Measurements from ENCODE around the gene RBM26. TPM values are rescaled to one million over a fixed set of nuclear protein-coding genes. Genes with fewer than 3 reads are reported as not detected.

The RBM26 gene
- total RNA-seq, 6 donors from 2014 or later, result 27.7 to 70.1 (median 32.9) TPM

DNA sequence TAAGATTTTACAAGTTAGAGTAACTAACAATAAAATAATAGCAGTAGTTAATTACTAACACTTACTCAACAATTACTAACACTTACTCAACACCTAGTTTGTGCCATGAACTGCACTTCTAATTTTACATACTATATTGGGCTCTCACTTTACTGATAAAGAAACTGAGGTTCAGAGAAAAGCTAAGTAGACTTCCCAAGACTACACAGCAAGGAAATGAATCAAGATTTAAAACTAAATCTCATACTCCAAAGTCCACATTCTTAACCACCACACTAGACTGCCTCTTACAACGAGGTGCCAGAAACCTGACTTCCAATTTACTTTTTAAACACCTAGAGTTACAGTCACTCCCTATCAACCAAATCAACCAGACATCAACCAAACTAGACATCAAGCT is 25.1 kb downstream of the RBM26 start:
- Histone ChIP-seq H3K4me3 (no peak overlapping the region), H3K27ac (no peak overlapping the region), H3K27me3 (no peaks in the 10 kb centered on the region), H3K36me3 (peaks cover 12 to 28% (median 21%) of the 10 kb centered on the region in 4 donors), H3K4me1 (peaks cover 6 to 14% (median 10%) of the 10 kb centered on the region in 4 donors), H3K9me3 (no peaks in the 10 kb centered on the region)
- WGBS, 2 donors, result 38 to 54% methylated on average over 1 of the region's 1 CpG
- ATAC-seq (ENCODE audit: low FRiP score in 2 of 2) (no peak), DNase-seq (no peak)
- TF ChIP-seq EP300 (IDR thresholded peaks at IDR 0.05) (no peak), POLR2A (IDR thresholded peaks at IDR 0.05) (no peak), POLR2AphosphoS5 (IDR thresholded peaks at IDR 0.05) (no peak)
- TF ChIP-seq, protein P1, sequence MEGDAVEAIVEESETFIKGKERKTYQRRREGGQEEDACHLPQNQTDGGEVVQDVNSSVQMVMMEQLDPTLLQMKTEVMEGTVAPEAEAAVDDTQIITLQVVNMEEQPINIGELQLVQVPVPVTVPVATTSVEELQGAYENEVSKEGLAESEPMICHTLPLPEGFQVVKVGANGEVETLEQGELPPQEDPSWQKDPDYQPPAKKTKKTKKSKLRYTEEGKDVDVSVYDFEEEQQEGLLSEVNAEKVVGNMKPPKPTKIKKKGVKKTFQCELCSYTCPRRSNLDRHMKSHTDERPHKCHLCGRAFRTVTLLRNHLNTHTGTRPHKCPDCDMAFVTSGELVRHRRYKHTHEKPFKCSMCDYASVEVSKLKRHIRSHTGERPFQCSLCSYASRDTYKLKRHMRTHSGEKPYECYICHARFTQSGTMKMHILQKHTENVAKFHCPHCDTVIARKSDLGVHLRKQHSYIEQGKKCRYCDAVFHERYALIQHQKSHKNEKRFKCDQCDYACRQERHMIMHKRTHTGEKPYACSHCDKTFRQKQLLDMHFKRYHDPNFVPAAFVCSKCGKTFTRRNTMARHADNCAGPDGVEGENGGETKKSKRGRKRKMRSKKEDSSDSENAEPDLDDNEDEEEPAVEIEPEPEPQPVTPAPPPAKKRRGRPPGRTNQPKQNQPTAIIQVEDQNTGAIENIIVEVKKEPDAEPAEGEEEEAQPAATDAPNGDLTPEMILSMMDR (IDR thresholded peaks at IDR 0.05), result no peak

DNA sequence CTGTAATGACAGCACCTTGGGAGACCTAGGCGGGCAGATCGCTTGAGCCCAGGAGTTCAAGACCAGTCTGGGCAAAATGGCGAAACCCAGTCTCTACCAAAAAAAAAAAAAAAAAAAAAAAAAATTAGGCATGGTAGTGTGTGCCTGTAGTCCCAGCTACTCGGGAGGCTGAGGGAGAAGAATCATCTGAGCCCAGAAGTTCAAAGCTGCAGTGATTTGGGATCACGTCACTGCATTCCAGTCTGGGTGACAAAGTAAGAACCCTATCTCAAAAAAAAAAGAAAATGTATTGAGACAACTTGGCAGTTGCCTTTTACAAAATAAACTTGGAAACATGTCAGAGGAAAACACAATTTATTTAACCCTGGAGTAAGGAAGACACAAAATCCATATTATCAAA is 26.8 kb downstream of the RBM26 start:
- TF ChIP-seq EP300 (IDR thresholded peaks at IDR 0.05) (no peak), POLR2AphosphoS5 (IDR thresholded peaks at IDR 0.05) (no peak), POLR2A (IDR thresholded peaks at IDR 0.05) (no peak)
- TF ChIP-seq, protein P1 (IDR thresholded peaks at IDR 0.05), result no peak
- H3K9me3 ChIP-seq, result no peaks in the 10 kb centered on the region
- peaks cover 16 to 36% (median 25%) of the 10 kb centered on the region in 4 donors for H3K36me3 ChIP-seq
- no peak for ATAC-seq (ENCODE audit: low FRiP score in 2 of 2)
- peaks cover 0 to 9% (median 3%) of the 10 kb centered on the region in 4 donors for H3K4me1 ChIP-seq
- no peaks in the 10 kb centered on the region for H3K27me3 ChIP-seq
- H3K4me3 ChIP-seq, result no peak overlapping the region
- no peak for DNase-seq
- WGBS, 2 donors, result 89 to 92% methylated on average over 5 of the region's 5 CpGs
- no peak overlapping the region for H3K27ac ChIP-seq

DNA sequence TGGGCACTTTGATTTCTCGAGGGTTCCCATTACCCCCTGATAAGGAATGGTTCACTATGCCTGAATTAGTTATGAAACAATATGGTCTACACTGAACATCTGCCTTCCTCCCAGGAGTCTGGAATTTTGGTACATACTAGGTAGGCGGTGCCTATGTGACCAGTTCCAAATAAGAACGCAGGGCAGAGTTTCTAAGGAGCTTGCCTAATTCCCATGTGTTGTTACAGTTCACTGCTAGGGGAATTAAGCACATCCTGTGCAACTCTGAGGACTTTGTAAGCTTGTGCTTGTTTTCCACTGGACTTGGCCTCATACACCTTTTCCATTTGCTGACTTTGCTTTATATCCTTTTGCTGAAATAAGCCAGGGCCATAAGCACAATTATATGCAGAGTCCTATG is 29.2 kb downstream of the RBM26 start:
- Histone ChIP-seq H3K4me3 (no peak overlapping the region), H3K27me3 (no peaks in the 10 kb centered on the region), H3K4me1 (peaks cover 0 to 3% (median 0%) of the 10 kb centered on the region in 4 donors), H3K27ac (no peak overlapping the region), H3K36me3 (peaks cover 16 to 39% (median 26%) of the 10 kb centered on the region in 4 donors), H3K9me3 (no peaks in the 10 kb centered on the region)
- WGBS, 2 donors, result 94 to 98% methylated on average over 3 of the region's 3 CpGs
- no peak for ATAC-seq (ENCODE audit: low FRiP score in 2 of 2)
- DNase-seq, result no peak
- TF ChIP-seq POLR2AphosphoS5 (IDR thresholded peaks at IDR 0.05) (no peak), EP300 (IDR thresholded peaks at IDR 0.05) (no peak), POLR2A (IDR thresholded peaks at IDR 0.05) (no peak)
- TF ChIP-seq, protein P1 (IDR thresholded peaks at IDR 0.05), result no peak

DNA sequence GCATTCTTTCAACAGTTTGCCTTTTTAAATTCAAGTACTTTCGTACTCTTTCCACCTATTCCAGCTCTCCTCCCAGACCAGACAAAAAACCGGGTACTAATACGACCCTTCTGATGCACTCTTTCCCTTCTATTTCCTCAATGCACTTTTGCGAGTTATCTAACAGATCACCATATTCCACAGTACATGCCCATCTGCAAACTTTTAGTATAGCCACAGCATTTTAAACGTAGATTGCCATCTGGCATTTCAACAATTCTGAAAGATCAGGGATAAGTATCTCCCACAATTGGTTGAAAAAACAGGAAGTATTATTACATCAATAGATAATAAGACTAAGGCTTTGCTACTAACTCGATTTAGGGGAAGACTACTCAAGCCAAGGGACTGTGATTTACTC is 31.5 kb downstream of the RBM26 start:
- H3K4me3 ChIP-seq, result no peak overlapping the region
- WGBS, 2 donors, result 73 to 85% methylated on average over 6 of the region's 6 CpGs
- H3K36me3 ChIP-seq, result peaks cover 22 to 62% (median 42%) of the 10 kb centered on the region in 4 donors
- no peaks in the 10 kb centered on the region for H3K9me3 ChIP-seq
- no peaks in the 10 kb centered on the region for H3K27me3 ChIP-seq
- DNase-seq, result no peak
- no peak for ATAC-seq (ENCODE audit: low FRiP score in 2 of 2)
- TF ChIP-seq, protein P1 (IDR thresholded peaks at IDR 0.05), result no peak
- TF ChIP-seq POLR2A (IDR thresholded peaks at IDR 0.05) (no peak), EP300 (IDR thresholded peaks at IDR 0.05) (no peak), POLR2AphosphoS5 (IDR thresholded peaks at IDR 0.05) (no peak)
- H3K27ac ChIP-seq, result no peak overlapping the region
- H3K4me1 ChIP-seq, result peaks cover 0 to 1% (median 0%) of the 10 kb centered on the region in 4 donors

DNA sequence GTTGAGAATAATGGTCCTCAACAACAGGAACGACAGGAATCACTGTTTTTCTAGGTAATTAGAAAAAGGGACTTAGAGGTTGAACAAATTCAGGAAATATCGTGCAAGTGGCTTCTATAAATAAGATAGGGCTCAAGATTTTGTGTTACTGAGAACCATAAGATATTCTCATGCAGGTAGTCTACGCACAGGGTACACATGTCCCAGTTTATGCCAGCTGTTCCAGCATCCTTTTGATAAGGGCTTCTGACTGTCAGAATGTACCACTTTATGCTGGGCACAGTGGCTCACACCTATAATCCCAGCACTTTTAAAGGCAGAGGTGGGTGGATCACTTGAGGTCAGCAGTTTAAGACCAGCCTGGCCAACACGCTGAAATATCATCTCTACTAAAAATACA is 32.1 kb downstream of the RBM26 start:
- Histone ChIP-seq H3K27me3 (no peaks in the 10 kb centered on the region), H3K4me3 (no peak overlapping the region), H3K27ac (no peak overlapping the region), H3K4me1 (no peaks in the 10 kb centered on the region), H3K9me3 (no peaks in the 10 kb centered on the region), H3K36me3 (peaks cover 22 to 65% (median 44%) of the 10 kb centered on the region in 4 donors)
- DNase-seq (no peak), ATAC-seq (ENCODE audit: low FRiP score in 2 of 2) (no peak)
- WGBS, 2 donors, result 93 to 98% methylated on average over 4 of the region's 4 CpGs
- no peak for TF ChIP-seq POLR2AphosphoS5 (IDR thresholded peaks at IDR 0.05)
- TF ChIP-seq, protein P1 (IDR thresholded peaks at IDR 0.05), result no peak
- TF ChIP-seq POLR2A (IDR thresholded peaks at IDR 0.05), result no peak
- no peak for TF ChIP-seq EP300 (IDR thresholded peaks at IDR 0.05)
